Neural cell (in vitro differentiated cells): Measurements from ENCODE around the gene CADM1. TPM values are rescaled to one million over a fixed set of nuclear protein-coding genes. Genes with fewer than 3 reads are reported as not detected.
A peak's percentile ranks its signal among the peaks of the same experiment; 100 is the strongest.

Experiments
- H2AFZ ChIP-seq: fragments of 200-600, 300-800 bp; sonication (generic), shearing (Covaris generic); 2 replicates; pipeline ENCODE4 v1.6.0; 2014; ENCODE audit warnings: low read depth, mild to moderate bottlenecking, antibody characterized with exemption, low read length, moderate library complexity
- H3F3A ChIP-seq: fragments of 200-600 bp; shearing (Covaris generic); 2 replicates; pipeline ENCODE4 v1.6.1; 2016; ENCODE audit warnings: mild to moderate bottlenecking, moderate library complexity, mixed read lengths, antibody characterized with exemption, low read length; ENCODE audit not compliant: insufficient read depth, poor library complexity, severe bottlenecking
- H3K27ac ChIP-seq: fragments of 200-600, 300-800 bp; sonication (generic), shearing (Covaris generic); 2 replicates; pipeline ENCODE4 v1.5.1; 2014; ENCODE audit warnings: mild to moderate bottlenecking, low read length, moderate library complexity
- H3K27me3 ChIP-seq: fragments of 300-800, 200-600 bp; sonication (generic), shearing (Covaris generic); 2 replicates; pipeline ENCODE4 v1.6.0; 2014; ENCODE audit warnings: mild to moderate bottlenecking, low read depth, low read length, moderate library complexity; ENCODE audit not compliant: insufficient read depth
- H3K36me3 ChIP-seq: fragments of 300-800, 200-600 bp; sonication (generic), shearing (Covaris generic); 2 replicates; pipeline ENCODE4 v1.5.1; 2014; ENCODE audit warnings: mild to moderate bottlenecking, antibody characterized with exemption, low read length, moderate library complexity; ENCODE audit not compliant: insufficient read depth
- H3K4me2 ChIP-seq: fragments of 300-800, 200-600 bp; sonication (generic), shearing (Covaris generic); 2 replicates; pipeline ENCODE4 v1.6.0; 2014; ENCODE audit warnings: mild to moderate bottlenecking, low read length
- H3K4me3 ChIP-seq: fragments of 300-800, 200-600 bp; sonication (generic), shearing (Covaris generic); 2 replicates; pipeline ENCODE4 v1.5.1; 2014; ENCODE audit warnings: mild to moderate bottlenecking, low read length, moderate library complexity
- H3K79me2 ChIP-seq: fragments of 200-600 bp; shearing (Covaris generic); replicated peaks from 2 replicates; pipeline ENCODE4 v1.6.0; 2014; ENCODE audit warnings: mild to moderate bottlenecking, low read length, moderate library complexity; ENCODE audit not compliant: insufficient read depth
- H3K9ac ChIP-seq: fragments of 300-800, 200-600 bp; sonication (generic), shearing (Covaris generic); 2 replicates; pipeline ENCODE4 v1.6.1; 2016; ENCODE audit warnings: mild to moderate bottlenecking, low read length, mixed read lengths
- H3K9me2 ChIP-seq: fragments of 200-600 bp; shearing (Covaris generic); 2 replicates; pipeline ENCODE4 v1.6.1; 2016; ENCODE audit warnings: mild to moderate bottlenecking, low read length, mixed read lengths; ENCODE audit not compliant: insufficient read depth
- H3K9me3 ChIP-seq: fragments of 200-600, 300-800 bp; sonication (generic), shearing (Covaris generic); 2 replicates; pipeline ENCODE4 v1.6.1; 2016; ENCODE audit warnings: mild to moderate bottlenecking, mixed run types, low read length, moderate library complexity, mixed read lengths
- H4K20me1 ChIP-seq: fragments of 200-600 bp; shearing (Covaris generic); 2 replicates; pipeline ENCODE4 v1.6.1; 2016; ENCODE audit warnings: mild to moderate bottlenecking, mixed run types; ENCODE audit not compliant: insufficient read depth
- EP300 ChIP-seq: fragments of 450-650 bp; conservative IDR thresholded peaks from 2 replicates; pipeline ENCODE4 v1.6.1; 2014; ENCODE audit warnings: antibody characterized with exemption, mild to moderate bottlenecking, moderate library complexity; ENCODE audit not compliant: poor library complexity, severe bottlenecking
- EZH2 ChIP-seq: fragments of 200-600, 300-800 bp; shearing (Covaris generic), sonication (generic); IDR thresholded peaks from 2 replicates; pipeline ENCODE4 v1.6.1; 2014; ENCODE audit warnings: antibody characterized with exemption, low read length, borderline replicate concordance, mild to moderate bottlenecking; ENCODE audit not compliant: insufficient read depth, poor library complexity, severe bottlenecking
- MXI1 ChIP-seq: fragments of 450-650 bp; conservative IDR thresholded peaks from 2 replicates; pipeline ENCODE4 v1.6.1; 2014; ENCODE audit warnings: antibody characterized with exemption, mild to moderate bottlenecking; ENCODE audit not compliant: poor library complexity, severe bottlenecking
- POLR2AphosphoS5 ChIP-seq: IDR thresholded peaks from 2 replicates; pipeline ENCODE4 v1.6.1; 2012
- RAD21 ChIP-seq: fragments of 450-650 bp; conservative IDR thresholded peaks from 2 replicates; pipeline ENCODE4 v1.6.1; 2014; ENCODE audit warnings: antibody characterized with exemption, mild to moderate bottlenecking, moderate library complexity
- SMC3 ChIP-seq: fragments of 450-650 bp; conservative IDR thresholded peaks from 2 replicates; pipeline ENCODE4 v1.6.1; 2014; ENCODE audit warnings: antibody characterized with exemption, mild to moderate bottlenecking, moderate library complexity; ENCODE audit not compliant: poor library complexity
- TAF1 ChIP-seq: IDR thresholded peaks from 2 replicates; pipeline ENCODE4 v1.6.1; 2012; ENCODE audit warnings: low read depth
- polyA plus RNA-seq: library from polyadenylated mRNA; depleted of rRNA; stranded (reverse); fragments of >200 nt; gene quantifications from 2 replicates; pipeline ENCODE4 v1.2.3, GENCODE V29; 2014
- TF ChIP-seq, protein P1 (sequence below): IDR thresholded peaks from 2 replicates; pipeline ENCODE4 v1.6.1; 2012; ENCODE audit warnings: borderline replicate concordance
- TF ChIP-seq, protein P2 (sequence below): fragments of 450-650 bp; IDR thresholded peaks from 2 replicates; pipeline ENCODE4 v1.5.1; 2014; ENCODE audit warnings: antibody characterized with exemption, mild to moderate bottlenecking, moderate library complexity; ENCODE audit not compliant: poor library complexity, severe bottlenecking

Gene CADM1
- polyA plus RNA-seq, 1 donor from 2014 or later: 92.1 TPM

DNA sequence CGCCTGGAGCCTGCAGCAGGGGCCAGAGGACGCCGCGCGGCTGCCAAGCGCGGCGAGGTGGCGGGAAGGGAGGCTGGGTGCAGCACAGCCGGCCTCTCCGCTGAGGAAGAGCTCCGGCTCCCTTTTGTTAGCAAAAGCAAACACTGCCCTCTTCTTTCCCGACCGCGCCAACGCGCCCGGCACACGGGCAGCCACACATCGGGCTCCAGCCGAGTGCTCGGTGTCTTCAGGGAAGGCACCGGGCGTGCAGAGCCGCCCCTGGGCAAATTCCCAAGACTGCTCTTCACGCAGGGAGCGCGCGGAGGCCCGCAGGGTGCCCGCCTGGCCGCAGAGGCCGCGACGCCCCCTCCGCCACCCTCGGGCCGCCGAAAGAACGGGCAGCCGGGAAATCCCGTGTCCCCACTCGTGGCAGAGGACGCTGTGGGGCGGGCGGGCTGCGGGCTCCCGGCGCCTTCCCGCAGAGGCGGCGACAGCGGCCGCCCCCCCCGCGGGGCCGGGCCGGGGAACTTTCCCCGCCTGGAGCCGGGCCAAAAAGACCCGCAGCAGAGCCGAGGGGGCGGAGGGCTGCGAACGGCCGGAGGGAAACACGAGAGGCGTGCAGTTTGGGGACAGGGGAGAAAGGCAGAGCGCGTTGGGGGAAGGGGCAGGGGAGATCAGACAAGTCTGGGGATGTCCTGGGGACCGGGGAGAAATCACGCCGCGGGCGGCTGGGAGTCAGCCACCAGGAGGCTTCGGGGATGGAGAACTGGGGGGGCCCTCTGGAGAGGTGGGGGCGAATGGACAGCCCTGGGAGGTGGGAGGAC, 931 bp downstream of the CADM1 start:
- Histone ChIP-seq H3K9me2 (no peaks in the 10 kb centered on the region), H3K27me3 (no peaks in the 10 kb centered on the region), H3K4me2 (peak overlapping the region; percentile 82), H3K27ac (peak overlapping the region; percentile 79), H4K20me1 (no peaks in the 10 kb centered on the region), H3K36me3 (no peaks in the 10 kb centered on the region), H3K9ac (peak overlapping the region; percentile 85), H2AFZ (no peak overlapping the region), H3K79me2 (peaks cover 54% of the 10 kb centered on the region), H3F3A (no peaks in the 10 kb centered on the region), H3K9me3 (no peaks in the 10 kb centered on the region), H3K4me3 (peak overlapping the region; percentile 80)
- no peak for TF ChIP-seq TAF1
- peak; percentile 72 for TF ChIP-seq SMC3
- peak; percentile 74 for TF ChIP-seq RAD21
- peak; percentile 7 for TF ChIP-seq POLR2AphosphoS5
- TF ChIP-seq, protein P1, sequence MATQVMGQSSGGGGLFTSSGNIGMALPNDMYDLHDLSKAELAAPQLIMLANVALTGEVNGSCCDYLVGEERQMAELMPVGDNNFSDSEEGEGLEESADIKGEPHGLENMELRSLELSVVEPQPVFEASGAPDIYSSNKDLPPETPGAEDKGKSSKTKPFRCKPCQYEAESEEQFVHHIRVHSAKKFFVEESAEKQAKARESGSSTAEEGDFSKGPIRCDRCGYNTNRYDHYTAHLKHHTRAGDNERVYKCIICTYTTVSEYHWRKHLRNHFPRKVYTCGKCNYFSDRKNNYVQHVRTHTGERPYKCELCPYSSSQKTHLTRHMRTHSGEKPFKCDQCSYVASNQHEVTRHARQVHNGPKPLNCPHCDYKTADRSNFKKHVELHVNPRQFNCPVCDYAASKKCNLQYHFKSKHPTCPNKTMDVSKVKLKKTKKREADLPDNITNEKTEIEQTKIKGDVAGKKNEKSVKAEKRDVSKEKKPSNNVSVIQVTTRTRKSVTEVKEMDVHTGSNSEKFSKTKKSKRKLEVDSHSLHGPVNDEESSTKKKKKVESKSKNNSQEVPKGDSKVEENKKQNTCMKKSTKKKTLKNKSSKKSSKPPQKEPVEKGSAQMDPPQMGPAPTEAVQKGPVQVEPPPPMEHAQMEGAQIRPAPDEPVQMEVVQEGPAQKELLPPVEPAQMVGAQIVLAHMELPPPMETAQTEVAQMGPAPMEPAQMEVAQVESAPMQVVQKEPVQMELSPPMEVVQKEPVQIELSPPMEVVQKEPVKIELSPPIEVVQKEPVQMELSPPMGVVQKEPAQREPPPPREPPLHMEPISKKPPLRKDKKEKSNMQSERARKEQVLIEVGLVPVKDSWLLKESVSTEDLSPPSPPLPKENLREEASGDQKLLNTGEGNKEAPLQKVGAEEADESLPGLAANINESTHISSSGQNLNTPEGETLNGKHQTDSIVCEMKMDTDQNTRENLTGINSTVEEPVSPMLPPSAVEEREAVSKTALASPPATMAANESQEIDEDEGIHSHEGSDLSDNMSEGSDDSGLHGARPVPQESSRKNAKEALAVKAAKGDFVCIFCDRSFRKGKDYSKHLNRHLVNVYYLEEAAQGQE: no peak
- TF ChIP-seq, protein P2, sequence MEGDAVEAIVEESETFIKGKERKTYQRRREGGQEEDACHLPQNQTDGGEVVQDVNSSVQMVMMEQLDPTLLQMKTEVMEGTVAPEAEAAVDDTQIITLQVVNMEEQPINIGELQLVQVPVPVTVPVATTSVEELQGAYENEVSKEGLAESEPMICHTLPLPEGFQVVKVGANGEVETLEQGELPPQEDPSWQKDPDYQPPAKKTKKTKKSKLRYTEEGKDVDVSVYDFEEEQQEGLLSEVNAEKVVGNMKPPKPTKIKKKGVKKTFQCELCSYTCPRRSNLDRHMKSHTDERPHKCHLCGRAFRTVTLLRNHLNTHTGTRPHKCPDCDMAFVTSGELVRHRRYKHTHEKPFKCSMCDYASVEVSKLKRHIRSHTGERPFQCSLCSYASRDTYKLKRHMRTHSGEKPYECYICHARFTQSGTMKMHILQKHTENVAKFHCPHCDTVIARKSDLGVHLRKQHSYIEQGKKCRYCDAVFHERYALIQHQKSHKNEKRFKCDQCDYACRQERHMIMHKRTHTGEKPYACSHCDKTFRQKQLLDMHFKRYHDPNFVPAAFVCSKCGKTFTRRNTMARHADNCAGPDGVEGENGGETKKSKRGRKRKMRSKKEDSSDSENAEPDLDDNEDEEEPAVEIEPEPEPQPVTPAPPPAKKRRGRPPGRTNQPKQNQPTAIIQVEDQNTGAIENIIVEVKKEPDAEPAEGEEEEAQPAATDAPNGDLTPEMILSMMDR: peak; percentile 62
- no peak for TF ChIP-seq EP300
- no peak for TF ChIP-seq EZH2
- no peak for TF ChIP-seq MXI1

DNA sequence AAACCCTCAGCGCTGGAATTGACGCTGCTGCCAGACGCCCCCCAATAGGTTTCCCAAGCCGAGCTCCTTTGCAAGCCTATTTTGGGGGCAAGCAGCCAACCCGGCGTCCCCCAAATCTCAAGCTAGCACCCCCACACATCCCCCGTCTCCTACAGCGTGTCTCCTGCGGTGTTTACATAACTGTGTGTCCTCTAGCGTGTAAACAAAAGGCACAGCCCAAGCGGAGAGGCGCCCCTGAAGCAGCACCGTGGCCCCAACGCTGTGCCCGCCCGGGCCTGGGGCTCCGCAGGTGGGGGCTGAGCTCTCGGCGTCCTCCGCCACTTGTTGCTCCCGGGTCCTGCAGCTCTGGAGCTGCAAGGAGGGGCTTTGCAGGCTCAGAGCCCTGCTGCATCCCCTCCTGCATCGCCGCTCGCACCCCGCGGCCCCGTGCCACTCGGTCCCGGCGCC, 1.6 kb downstream of the CADM1 start:
- Histone ChIP-seq H3K9me3 (no peaks in the 10 kb centered on the region), H3K4me3 (peak overlapping the region; percentile 80), H3K79me2 (peaks cover 61% of the 10 kb centered on the region), H3K4me2 (peak overlapping the region; percentile 82), H3K9me2 (no peaks in the 10 kb centered on the region), H2AFZ (no peak overlapping the region), H3K27ac (peak overlapping the region; percentile 79), H3K27me3 (no peaks in the 10 kb centered on the region), H3K36me3 (no peaks in the 10 kb centered on the region), H4K20me1 (no peaks in the 10 kb centered on the region), H3F3A (no peaks in the 10 kb centered on the region), H3K9ac (peak overlapping the region; percentile 85)
- TF ChIP-seq MXI1 (peak; percentile 31), POLR2AphosphoS5 (no peak)
